Activated CD8-positive, alpha-beta memory T cell treated with anti-CD3 and anti-CD28 coated beads, Interleukin-2, amount 50 U/mL, for 1 hour (primary cell): ENCODE measurements around the gene KIF3B.
"Not testable (repeated sequence)": the region's sequence is repeated elsewhere in the genome, so short reads cannot be mapped to it uniquely, and the experiment has no call there.

ENCODE experiments used
- DNase-seq: peaks from one replicate; pipeline ENCODE4 v3.0.0-alpha.2; 2020; ENCODE audit errors: extremely low read depth

Gene KIF3B

GRCh38 chr20:32296412-32296811, 19.0 kb downstream of the KIF3B start:
- no peak for DNase-seq

- DNase-seq, result no peak
These were observed 19.5 kb downstream of the KIF3B start for GRCh38 chr20:32296819-32297420.

GRCh38 chr20:32297439-32297838, 20.0 kb downstream of the KIF3B start:
- DNase-seq, result no peak

- DNase-seq, result no peak
These were observed 23.2 kb downstream of the KIF3B start for GRCh38 chr20:32300647-32301046.

- no peak for DNase-seq
These were observed 24.5 kb downstream of the KIF3B start for GRCh38 chr20:32301719-32302506.

- DNase-seq, result no peak
These were observed 25.0 kb downstream of the KIF3B start for GRCh38 chr20:32302507-32302872.

- DNase-seq, result no peak
These were observed 26.8 kb downstream of the KIF3B start for GRCh38 chr20:32304131-32304746.

GRCh38 chr20:32312718-32313424, 35.4 kb downstream of the KIF3B start:
- DNase-seq, result no peak

GRCh38 chr20:32314768-32315167, 37.3 kb downstream of the KIF3B start:
- no peak for DNase-seq

GRCh38 chr20:32315399-32315798, 37.9 kb downstream of the KIF3B start:
- no peak for DNase-seq

GRCh38 chr20:32315891-32316290, 38.4 kb downstream of the KIF3B start:
- no peak for DNase-seq

GRCh38 chr20:32316667-32317066, 39.2 kb downstream of the KIF3B start:
- no peak for DNase-seq

- DNase-seq, result no peak
These were observed 41.6 kb downstream of the KIF3B start for GRCh38 chr20:32319100-32319499.

GRCh38 chr20:32320305-32320704, 42.9 kb downstream of the KIF3B start:
- no peak for DNase-seq

- no peak for DNase-seq
These were observed 43.9 kb downstream of the KIF3B start for GRCh38 chr20:32321390-32321789.

- not testable (repeated sequence) for DNase-seq
These were observed 44.8 kb downstream of the KIF3B start for GRCh38 chr20:32322260-32322659.

- DNase-seq, result not testable (repeated sequence)
These were observed 46.3 kb downstream of the KIF3B start for GRCh38 chr20:32323761-32324160.

- no peak for DNase-seq
These were observed 48.5 kb downstream of the KIF3B start for GRCh38 chr20:32325706-32326503.

GRCh38 chr20:32326504-32326845, 49.0 kb downstream of the KIF3B start:
- no peak for DNase-seq

- no peak for DNase-seq
These were observed 49.7 kb downstream of the KIF3B start for GRCh38 chr20:32327087-32327681.

- no peak for DNase-seq
These were observed 52.5 kb downstream of the KIF3B start for GRCh38 chr20:32329817-32330554.
